Motor neuron (in vitro differentiated cells): ENCODE measurements around the gene VSTM2L. TPM values are rescaled to one million over a fixed set of nuclear protein-coding genes. Genes with fewer than 3 reads are reported as not detected.

Experiments
- total RNA-seq, 8 experiments: library from RNA; unstranded; fragments of 300-600 nt; gene quantifications; 2 replicates each; pipeline versions ENCODE4 v1.2.3 to v1.2.4, GENCODE V29; 2022

Gene VSTM2L
- total RNA-seq, 8 experiments from 2014 or later, result 0.42 to 82.6 (median 36.0) TPM

Other genes with a start within 250 kb of the VSTM2L start
- 10 to 100 TPM; 33.2 to 51.4 (median 37.0) TPM for gene CTNNBL1, start 209.1 kb upstream of the VSTM2L start, total RNA-seq
- gene TTI1, start 130.3 kb downstream of the VSTM2L start, total RNA-seq, result 10 to 100 TPM; 10.3 to 28.0 (median 21.0) TPM
- gene RPRD1B, start 130.6 kb downstream of the VSTM2L start, total RNA-seq, result 10 to 100 TPM; 12.7 to 34.1 (median 21.0) TPM